Mucosa of descending colon (tissue), 3 donors: ENCODE results near the gene CDK12. TPM values are rescaled to one million over a fixed set of nuclear protein-coding genes. Genes with fewer than 3 reads are reported as not detected.
"Not testable (repeated sequence)": the region's sequence is repeated elsewhere in the genome, so short reads cannot be mapped to it uniquely, and the experiment has no call there.

Experiments
- ATAC-seq: fragments of 200-7000 bp; cut with Tn5 transposase; one replicate; pipeline ENCODE4 v1.9.1; 2020; ENCODE audit warnings: mild to moderate bottlenecking, moderate library complexity
- DNase-seq, 3 donors: peaks; one replicate each; pipeline ENCODE4 v3.0.0-alpha.2; 2020
- H3K36me3 ChIP-seq: fragments of 200-600 bp; one replicate; pipeline ENCODE4 v1.8.0; 2021; ENCODE audit warnings: low read depth, mild to moderate bottlenecking
- H3K4me1 ChIP-seq: fragments of 200-600 bp; one replicate; pipeline ENCODE4 v1.8.0; 2021; ENCODE audit warnings: low read depth, mild to moderate bottlenecking
- H3K4me3 ChIP-seq: fragments of 200-600 bp; one replicate; pipeline ENCODE4 v1.8.0; 2021; ENCODE audit warnings: mild to moderate bottlenecking
- H3K9me3 ChIP-seq: fragments of 200-600 bp; one replicate; pipeline ENCODE4 v1.8.0; 2021; ENCODE audit warnings: mild to moderate bottlenecking
- CTCF ChIP-seq: fragments of 200-600 bp; IDR thresholded peaks from one replicate; pipeline ENCODE4 v1.8.0; 2022; ENCODE audit warnings: antibody characterized with exemption, mild to moderate bottlenecking
- intact Hi-C, 2 donors: fragments of 100-400 bp; cut with DNase I in 1 of 2; cut with micrococcal nuclease in 1 of 2; formaldehyde crosslinking; loops; one replicate each; pipeline versions ENCODE4 v1.11.0 to v1.11.1; 2022; cut with DNase I, micrococcal nuclease
- total RNA-seq, 3 donors: library from RNA; stranded (reverse); fragmentation: NEBNext Ultra II Directional in 2 of 3; extraction: Animal tissue kit (Norgen Biotek cat#: 25700) in 2 of 3; gene quantifications; one replicate each; pipeline versions ENCODE4 v1.2.1 to v1.2.4, GENCODE V29; 2021 to 2023
- donor health status: DM: no; HTN: no; CAD: no; lungs with moderate emphysema.
- donor health status: DM: no; HTN: no; CAD: no.
- donor health status: DM: no; HTN: yes; CAD: no.

Gene CDK12
- total RNA-seq, 3 donors from 2014 or later = 49.3 to 59.7 (median 58.4) TPM

GRCh38 chr17:39487946-39488345 is 26.7 kb downstream of the CDK12 start:
- TF ChIP-seq CTCF = no peak
- no peak for DNase-seq
- no peaks in the 10 kb centered on the region for H3K9me3 ChIP-seq
- H3K36me3 ChIP-seq = peaks cover 6% of the 10 kb centered on the region
- H3K4me3 ChIP-seq = no peak overlapping the region
- ATAC-seq = no peak
- intact Hi-C loops = no loop called here
- no peaks in the 10 kb centered on the region for H3K4me1 ChIP-seq

GRCh38 chr17:39496921-39497320 is 35.6 kb downstream of the CDK12 start:
- H3K9me3 ChIP-seq, H3K4me1 ChIP-seq, intact Hi-C loops, DNase-seq, H3K4me3 ChIP-seq, ATAC-seq: not testable (repeated sequence)
- peaks cover 26% of the 10 kb centered on the region for H3K36me3 ChIP-seq

- no peak for ATAC-seq
- H3K4me1 ChIP-seq = no peaks in the 10 kb centered on the region
- intact Hi-C loops = no loop called here
- TF ChIP-seq CTCF = no peak
- no peaks in the 10 kb centered on the region for H3K36me3 ChIP-seq
- H3K4me3 ChIP-seq = no peak overlapping the region
- H3K9me3 ChIP-seq = no peaks in the 10 kb centered on the region
- DNase-seq = no peak
These were observed 46.2 kb downstream of the CDK12 start for GRCh38 chr17:39507511-39507910.

- DNase-seq (no peak), ATAC-seq (no peak)
- H3K9me3 ChIP-seq = no peaks in the 10 kb centered on the region
- TF ChIP-seq CTCF = no peak
- H3K4me3 ChIP-seq = no peak overlapping the region
- intact Hi-C loops = no loop called here
- H3K36me3 ChIP-seq = peaks cover 6% of the 10 kb centered on the region
- no peaks in the 10 kb centered on the region for H3K4me1 ChIP-seq
These were observed 47.7 kb downstream of the CDK12 start for GRCh38 chr17:39508987-39509386.

GRCh38 chr17:39513309-39513708 is 52.0 kb downstream of the CDK12 start:
- no peak for TF ChIP-seq CTCF
- DNase-seq (no peak), ATAC-seq (no peak)
- intact Hi-C loops = no loop called here
- H3K4me1 ChIP-seq = no peaks in the 10 kb centered on the region
- peaks cover 16% of the 10 kb centered on the region for H3K36me3 ChIP-seq
- no peaks in the 10 kb centered on the region for H3K9me3 ChIP-seq
- H3K4me3 ChIP-seq = no peak overlapping the region

- no peaks in the 10 kb centered on the region for H3K9me3 ChIP-seq
- H3K36me3 ChIP-seq = peaks cover 16% of the 10 kb centered on the region
- no peaks in the 10 kb centered on the region for H3K4me1 ChIP-seq
- no peak for ATAC-seq
- no peak overlapping the region for H3K4me3 ChIP-seq
- intact Hi-C loops = no loop called here
- no peak for DNase-seq
- no peak for TF ChIP-seq CTCF
These were observed 52.6 kb downstream of the CDK12 start for GRCh38 chr17:39513915-39514314.
